HG03064 (cell line): ENCODE data around the gene SH3BGRL2.

Experiments used
- ATAC-seq: cut with Tn5 transposase; IDR thresholded peaks from one replicate; pipeline ENCODE4 v1.9.1; 2021; ENCODE audit warnings: low read depth; ENCODE audit not compliant: unreplicated experiment

The SH3BGRL2 gene

GRCh38 chr6:79630883-79631692, at the start of gene SH3BGRL2:
SH3BGRL2 (plus strand) TSS chr6:79631329; CDS start chr6:79631462, 133 bp downstream.
- ATAC-seq = no peak

DNA sequence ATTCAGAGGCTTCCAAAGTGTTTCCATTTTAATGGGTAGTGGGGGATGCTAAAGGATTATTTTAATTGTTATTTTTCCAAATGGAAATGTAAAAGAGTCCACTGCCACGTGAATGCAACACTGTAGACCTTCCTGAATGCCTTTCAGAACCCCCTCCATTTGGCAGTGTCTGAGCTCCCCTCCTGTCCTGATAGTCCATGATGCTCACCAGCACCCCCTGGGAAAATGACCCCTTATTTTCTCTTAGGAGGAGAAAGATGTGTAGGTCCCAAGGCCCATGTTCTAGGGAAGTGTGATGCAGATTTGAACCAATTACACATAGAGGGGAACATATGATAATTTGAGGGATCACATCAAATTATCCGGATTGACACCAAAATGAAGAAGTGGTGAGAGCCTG, 46.8 kb upstream of the SH3BGRL2 start:
- no peak for ATAC-seq

GRCh38 chr6:79586548-79586947, 44.6 kb upstream of the SH3BGRL2 start:
- no peak for ATAC-seq

GRCh38 chr6:79589701-79590100, 41.4 kb upstream of the SH3BGRL2 start:
- no peak for ATAC-seq

- no peak for ATAC-seq
Observed at GRCh38 chr6:79597155-79597554, 34.0 kb upstream of the SH3BGRL2 start.

DNA sequence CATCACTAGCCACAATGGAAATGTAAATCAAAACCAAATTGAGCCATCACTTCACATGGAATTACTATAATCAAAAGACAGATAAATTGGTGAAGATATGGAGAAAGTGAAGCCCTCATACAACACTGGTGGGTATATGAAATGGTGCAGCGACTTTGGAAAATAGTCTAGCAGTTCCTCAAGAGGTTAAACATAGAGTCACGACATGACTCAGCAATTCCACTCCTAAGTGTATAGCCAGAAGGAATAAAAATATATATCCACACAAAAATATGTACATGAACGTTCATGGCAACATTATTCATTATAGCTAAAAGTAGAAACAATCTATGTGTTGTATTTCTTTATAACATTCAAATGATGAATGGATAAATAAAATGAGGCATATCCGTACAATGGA, 33.1 kb upstream of the SH3BGRL2 start:
- ATAC-seq = no peak

- ATAC-seq = no peak
Observed at GRCh38 chr6:79599725-79600259, 31.3 kb upstream of the SH3BGRL2 start.

DNA sequence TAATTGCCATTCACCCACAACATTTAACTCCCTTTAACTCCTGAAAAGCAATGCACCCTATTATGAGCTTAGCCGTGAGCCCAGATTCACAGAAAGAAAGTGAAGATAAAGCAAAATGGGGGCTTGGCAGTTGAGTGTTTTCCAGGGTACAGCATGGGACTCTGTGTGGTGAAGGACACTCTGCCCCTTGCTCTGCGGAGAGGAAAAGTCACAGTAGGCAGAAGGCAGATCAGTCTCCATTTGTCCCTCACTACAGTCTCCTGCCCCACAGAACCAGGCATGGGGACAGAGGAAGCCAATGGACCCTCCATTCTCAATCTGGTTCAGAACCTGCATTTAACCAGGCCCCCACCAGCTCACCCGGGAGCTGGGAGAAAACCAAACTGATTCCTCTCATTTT, 30.8 kb upstream of the SH3BGRL2 start:
- no peak for ATAC-seq

DNA sequence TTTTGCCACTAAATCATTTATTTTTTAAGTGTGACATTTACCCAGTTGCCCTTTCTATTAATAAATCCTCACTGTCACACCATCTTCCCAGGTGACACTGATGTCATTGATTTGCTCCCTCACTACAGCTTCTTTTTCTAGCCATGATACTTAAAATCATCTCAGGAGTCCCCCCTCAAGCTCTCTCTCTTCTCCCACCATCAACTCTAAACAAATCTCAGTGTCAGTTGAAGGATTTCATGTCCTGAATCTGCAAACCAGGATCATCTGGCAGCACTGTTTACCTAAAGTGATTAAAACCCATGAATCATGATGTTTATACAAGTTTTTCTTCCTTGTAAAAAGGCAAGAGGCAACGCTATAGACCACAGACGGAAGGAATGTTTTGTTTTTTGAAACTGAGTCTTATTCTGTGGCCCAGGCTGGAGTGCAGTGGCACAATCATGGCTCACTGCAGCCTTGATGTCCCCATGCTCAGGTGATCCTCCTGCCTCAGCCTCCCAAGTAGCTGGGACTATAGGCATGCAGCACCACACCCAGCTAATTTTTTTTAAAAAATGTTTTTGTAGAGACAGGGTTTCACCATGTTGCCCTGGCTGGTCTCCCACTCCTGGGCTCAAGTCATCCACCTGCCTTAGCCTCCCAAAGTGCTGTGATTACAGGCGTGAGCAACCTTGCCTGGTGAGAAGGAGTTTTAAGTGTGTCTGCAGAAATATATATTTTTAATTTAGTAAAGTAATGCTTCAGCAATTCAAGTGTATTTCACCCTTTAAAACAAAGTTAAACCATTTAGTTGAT, 30.1 kb upstream of the SH3BGRL2 start:
- no peak for ATAC-seq

DNA sequence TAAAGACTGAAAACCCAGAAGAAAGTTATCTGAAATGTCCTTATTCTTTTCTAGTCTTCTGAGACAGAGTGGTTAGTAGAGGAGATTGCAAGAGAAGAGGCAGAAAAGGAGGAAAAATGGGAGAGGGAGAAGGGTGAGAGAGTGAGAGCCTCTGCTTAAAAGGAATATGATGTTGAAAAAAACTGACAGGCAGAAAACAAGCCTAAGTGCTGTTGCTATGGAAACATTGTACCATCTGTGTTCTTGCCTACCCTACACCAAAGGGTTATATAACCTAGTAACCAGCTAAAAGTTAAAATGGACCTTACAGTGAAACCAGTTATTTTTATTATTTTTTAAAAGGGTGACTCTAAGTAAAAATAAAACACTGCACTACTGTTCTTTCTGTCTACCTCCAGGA, 28.3 kb upstream of the SH3BGRL2 start:
- ATAC-seq = no peak

DNA sequence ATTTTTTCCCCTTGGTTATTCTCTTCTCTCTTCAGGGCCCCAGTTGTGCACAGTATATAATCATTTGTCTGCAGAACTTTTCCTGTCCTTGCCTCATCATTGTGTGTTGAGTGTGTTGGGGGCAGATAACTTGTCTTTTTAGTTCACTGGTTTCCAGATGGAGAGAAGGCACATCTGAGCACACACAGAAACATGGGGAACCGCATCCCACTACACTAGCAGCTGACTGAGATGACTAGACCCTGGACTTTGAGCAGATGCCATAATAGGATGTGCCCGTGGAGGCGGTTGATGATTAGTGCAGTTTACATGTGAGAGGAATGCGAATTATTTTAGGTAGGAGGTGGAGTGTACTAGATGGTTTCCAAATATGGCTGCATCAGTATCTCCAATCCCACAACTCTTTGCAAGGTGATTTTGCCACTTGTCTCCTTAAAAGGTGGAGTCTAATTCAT, 26.5 kb upstream of the SH3BGRL2 start:
- no peak for ATAC-seq

GRCh38 chr6:79605061-79605460, 26.1 kb upstream of the SH3BGRL2 start:
- ATAC-seq = no peak

- ATAC-seq = no peak
Observed at GRCh38 chr6:79605968-79606764, 25.0 kb upstream of the SH3BGRL2 start.

- no peak for ATAC-seq
Observed at GRCh38 chr6:79607000-79607399, 24.1 kb upstream of the SH3BGRL2 start.

- ATAC-seq = no peak
Observed at GRCh38 chr6:79608334-79609224, 22.6 kb upstream of the SH3BGRL2 start.

DNA sequence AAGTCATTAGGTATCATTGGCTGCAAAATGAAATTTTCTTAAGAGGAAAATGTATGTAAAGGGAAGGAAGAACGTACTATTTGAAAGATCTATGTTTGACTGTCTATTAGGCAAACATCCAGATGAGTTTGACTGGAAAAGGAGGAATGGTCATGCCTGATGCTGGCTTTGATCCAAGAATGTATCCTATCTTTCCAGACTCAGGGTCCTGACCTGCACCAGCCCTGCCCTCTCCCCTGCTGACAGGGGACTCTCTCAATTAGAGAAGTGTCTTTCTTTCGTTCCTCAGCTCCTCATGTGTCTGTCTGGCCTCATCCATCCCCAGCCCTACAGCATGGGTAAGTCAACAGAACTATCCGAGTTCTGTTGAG, 21.9 kb upstream of the SH3BGRL2 start:
- ATAC-seq = no peak

DNA sequence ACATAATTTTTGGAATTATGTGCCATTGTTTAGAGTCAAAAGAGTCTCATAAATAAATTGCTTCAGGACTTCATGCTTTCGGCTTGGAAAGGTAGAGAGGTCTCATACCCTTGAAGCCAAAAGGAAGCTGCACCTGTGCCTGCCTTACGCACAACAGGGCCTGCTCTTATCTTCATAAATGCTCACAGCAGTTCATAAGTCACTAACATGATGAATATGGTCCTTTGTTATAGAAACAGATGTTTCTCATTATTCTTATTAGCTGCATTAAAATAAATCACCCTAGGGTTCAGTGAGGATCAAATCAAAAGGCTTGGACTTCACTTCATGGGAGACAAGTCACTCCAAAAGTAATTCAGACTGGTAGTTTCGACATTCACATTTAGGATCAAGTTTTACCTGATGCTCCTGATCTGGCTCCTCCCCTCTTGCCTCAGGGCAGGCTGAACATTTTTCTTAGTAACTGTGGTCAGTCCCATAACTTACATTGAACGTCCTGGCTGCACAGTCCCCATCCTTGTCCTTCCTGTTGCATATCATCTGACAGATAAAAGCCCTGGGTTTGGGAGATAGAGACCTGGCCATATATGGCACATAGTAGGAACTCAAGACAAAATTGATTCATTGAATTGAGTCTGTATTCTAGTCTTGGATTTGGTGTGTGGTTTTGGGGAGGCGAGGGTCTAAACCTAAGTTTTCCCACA, 20.7 kb upstream of the SH3BGRL2 start:
- no peak for ATAC-seq

DNA sequence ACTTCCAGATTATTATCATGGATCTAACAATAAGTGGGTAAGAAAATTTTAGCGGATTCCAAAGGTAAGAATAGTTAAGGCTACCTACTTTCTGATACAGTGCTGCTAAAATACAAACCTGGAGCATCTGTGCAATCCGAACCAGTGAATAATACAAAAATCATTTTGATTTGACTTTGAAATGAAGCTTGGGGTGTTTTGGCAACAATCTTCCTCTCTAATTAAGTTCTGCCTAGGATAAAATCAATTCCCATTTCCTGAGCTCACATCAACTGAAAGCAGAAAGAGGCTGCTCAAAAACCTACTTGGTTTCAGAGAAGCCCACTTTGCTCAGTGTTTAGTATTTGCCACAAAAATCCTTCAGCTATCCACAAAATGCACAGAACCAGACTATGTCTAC, 18.7 kb upstream of the SH3BGRL2 start:
- no peak for ATAC-seq

DNA sequence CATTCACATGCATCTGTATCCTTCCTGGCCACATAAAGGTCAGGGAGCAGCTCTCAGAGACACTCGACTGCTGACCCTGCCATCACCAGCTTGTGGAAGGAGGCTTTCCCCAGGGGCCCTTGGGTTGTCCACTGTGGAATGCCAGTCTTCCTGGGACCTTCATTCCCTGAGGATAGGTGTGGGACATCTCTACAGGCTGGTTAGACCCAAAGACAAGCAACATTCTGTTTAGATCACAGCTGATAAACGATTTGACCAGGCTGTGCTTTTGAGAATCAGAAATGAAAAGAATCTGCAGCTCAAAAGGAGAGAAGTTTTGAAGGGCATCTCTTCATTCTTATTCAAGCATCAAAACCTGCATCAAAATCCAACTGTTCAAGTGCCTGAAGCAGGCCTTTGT, 18.2 kb upstream of the SH3BGRL2 start:
- ATAC-seq = no peak
